SK-N-SH (cell line): Measurements from ENCODE around the gene XRCC5. TPM values are rescaled to one million over a fixed set of nuclear protein-coding genes. Genes with fewer than 3 reads are reported as not detected.

Experiments used
- CTCF ChIA-PET: fragments of 300-600, 350-600 bp; formaldehyde crosslinking; extraction: SDS; loops from one replicate; lab custom pipeline; 2021; lab: Yijun Ruan, JAX
- POLR2A ChIA-PET: fragments of 350-600 bp; sonication (Branson Sonifier 250); formaldehyde crosslinking; extraction: SDS; loops from one replicate; lab custom pipeline; 2020; ENCODE audit warnings: antibody characterized with exemption, inconsistent platforms; lab: Yijun Ruan, JAX
- DNase-seq: peaks from one replicate; pipeline ENCODE4 v3.0.0; 2012
- H2AFZ ChIP-seq: fragments of 200-600 bp; sonication (generic); 2 replicates; pipeline ENCODE4 v1.8.1; 2016; ENCODE audit warnings: antibody characterized with exemption, mild to moderate bottlenecking, low read depth
- H3F3A ChIP-seq: fragments of 200-600 bp; sonication (generic); replicated peaks from 2 replicates; pipeline ENCODE3; 2016; ENCODE audit warnings: antibody characterized with exemption, mild to moderate bottlenecking; ENCODE audit not compliant: insufficient read depth
- H3K27ac ChIP-seq, 2 experiments: fragments of 200-500 bp in 1 of 2; fragments of 200-600 bp in 1 of 2; sonication (Bioruptor generic) in 1 of 2; sonication (generic), shearing (Covaris generic) in 1 of 2; 2 replicates each; pipeline versions ENCODE4 v1.5.1 to v1.6.1; 2014 to 2016; ENCODE audit warnings: low read depth in 2 of 2, inconsistent platforms in 1 of 2, low read length in 1 of 2, mild to moderate bottlenecking in 1 of 2, mixed read lengths in 1 of 2
- H3K27me3 ChIP-seq: fragments of 200-600 bp; sonication (generic), shearing (Covaris generic); 2 replicates; pipeline ENCODE4 v1.6.1; 2016; ENCODE audit warnings: mixed run types; ENCODE audit not compliant: insufficient read depth
- H3K36me3 ChIP-seq, 2 experiments: fragments of 200-500 bp in 1 of 2; fragments of 200-600 bp in 1 of 2; sonication (Bioruptor generic) in 1 of 2; sonication (generic) in 1 of 2; replicated peaks in 1 of 2; 2 replicates each; pipeline versions ENCODE3 to v1.5.1; 2014 to 2016; ENCODE audit warnings: low read length in 1 of 2, mild to moderate bottlenecking in 1 of 2; ENCODE audit not compliant: insufficient read depth in 2 of 2, control insufficient read depth in 1 of 2
- H3K4me1 ChIP-seq, 2 experiments: fragments of 200-500 bp in 1 of 2; fragments of 200-600 bp in 1 of 2; sonication (Bioruptor generic) in 1 of 2; sonication (generic), shearing (Covaris generic) in 1 of 2; 2 replicates each; pipeline versions ENCODE4 v1.5.1 to v1.6.1; 2014 to 2016; ENCODE audit warnings: low read depth in 1 of 2, low read length in 1 of 2, mixed run types in 1 of 2; ENCODE audit not compliant: insufficient read depth in 2 of 2, control insufficient read depth in 1 of 2
- H3K4me2 ChIP-seq: fragments of 200-600 bp; sonication (generic), shearing (Covaris generic); 2 replicates; pipeline ENCODE4 v1.6.1; 2017; ENCODE audit warnings: mixed run types
- H3K4me3 ChIP-seq, 2 experiments: fragments of 200-500 bp in 1 of 2; fragments of 200-600 bp in 1 of 2; sonication (Bioruptor generic) in 1 of 2; sonication (generic), shearing (Covaris generic) in 1 of 2; 2 replicates each; pipeline versions ENCODE4 v1.5.1 to v1.8.1; 2014 to 2016; ENCODE audit warnings: low read depth in 2 of 2, inconsistent platforms in 1 of 2, low read length in 1 of 2, mild to moderate bottlenecking in 1 of 2, mixed read lengths in 1 of 2, moderate library complexity in 1 of 2
- H3K79me2 ChIP-seq: fragments of 200-600 bp; sonication (generic); 2 replicates; pipeline ENCODE4 v1.8.1; 2017; ENCODE audit warnings: mild to moderate bottlenecking; ENCODE audit not compliant: insufficient read depth
- H3K9ac ChIP-seq: fragments of 200-600 bp; sonication (generic); 2 replicates; pipeline ENCODE4 v1.6.1; 2017; ENCODE audit warnings: mixed run types
- H3K9me2 ChIP-seq: fragments of 200-600 bp; sonication (generic); 2 replicates; pipeline ENCODE4 v1.6.1; 2017; ENCODE audit warnings: mixed run types
- H3K9me3 ChIP-seq: fragments of 200-600 bp; sonication (generic); 2 replicates; pipeline ENCODE4 v1.6.1; 2017; ENCODE audit warnings: mixed run types, mild to moderate bottlenecking, moderate library complexity
- H4K20me1 ChIP-seq: fragments of 200-600 bp; sonication (generic); 2 replicates; pipeline ENCODE4 v1.6.1; 2017; ENCODE audit warnings: mild to moderate bottlenecking, mixed run types; ENCODE audit not compliant: insufficient read depth
- CHD2 ChIP-seq: fragments of 150-350 bp; IDR thresholded peaks from 2 replicates; pipeline ENCODE4 v1.6.1; 2018; ENCODE audit warnings: low read length; ENCODE audit not compliant: partially characterized antibody
- EP300 ChIP-seq, 2 experiments: IDR thresholded peaks; 2 replicates each; pipeline versions ENCODE4 v1.4.0 to v1.6.1; 2012; ENCODE audit warnings: borderline replicate concordance in 1 of 2, low read depth in 1 of 2, low read length in 1 of 2
- EZH2phosphoT487 ChIP-seq: fragments of 200-600 bp; sonication (generic); IDR thresholded peaks from 2 replicates; pipeline ENCODE4 v1.6.1; 2017; ENCODE audit warnings: low read depth, mixed run types, mild to moderate bottlenecking, antibody characterized with exemption, moderate library complexity, borderline replicate concordance
- FOSL2 ChIP-seq: IDR thresholded peaks from 2 replicates; pipeline ENCODE4 v1.4.0; 2012; ENCODE audit warnings: low read depth, mild to moderate bottlenecking, moderate library complexity, borderline replicate concordance
- FOXM1 ChIP-seq: IDR thresholded peaks from 2 replicates; pipeline ENCODE4 v1.4.0; 2012; ENCODE audit warnings: low read depth, mild to moderate bottlenecking
- GABPA ChIP-seq: IDR thresholded peaks from 2 replicates; pipeline ENCODE4 v1.4.0; 2012; ENCODE audit warnings: low read depth, mild to moderate bottlenecking
- JUND ChIP-seq: IDR thresholded peaks from 2 replicates; pipeline ENCODE4 v1.4.0; 2012
- MEF2A ChIP-seq: IDR thresholded peaks from 2 replicates; pipeline ENCODE4 v1.4.0; 2012; ENCODE audit warnings: low read depth, borderline replicate concordance
- MXI1 ChIP-seq: IDR thresholded peaks from 2 replicates; pipeline ENCODE4 v1.6.1; 2012; ENCODE audit warnings: mild to moderate bottlenecking, low read depth, low read length, improper control_type of control experiment
- NFIC ChIP-seq: IDR thresholded peaks from 2 replicates; pipeline ENCODE4 v1.4.0; 2012; ENCODE audit warnings: borderline replicate concordance
- NRF1 ChIP-seq: IDR thresholded peaks from 2 replicates; pipeline ENCODE4 v1.6.1; 2012; ENCODE audit warnings: low read depth, mild to moderate bottlenecking, low read length
- RAD21 ChIP-seq: IDR thresholded peaks from 2 replicates; pipeline ENCODE4 v1.6.1; 2012; ENCODE audit warnings: mild to moderate bottlenecking, low read length
- RCOR1 ChIP-seq: fragments of 150-350 bp; IDR thresholded peaks from 2 replicates; pipeline ENCODE4 v1.6.1; 2017; ENCODE audit warnings: antibody characterized with exemption, low read length
- SMC3 ChIP-seq: IDR thresholded peaks from 2 replicates; pipeline ENCODE4 v1.6.1; 2012; ENCODE audit warnings: low read depth, low read length, improper control_type of control experiment
- TAF1 ChIP-seq: IDR thresholded peaks from 2 replicates; pipeline ENCODE4 v1.6.1; 2012; ENCODE audit warnings: low read depth, mild to moderate bottlenecking, low read length, moderate library complexity, borderline replicate concordance
- TEAD4 ChIP-seq: IDR thresholded peaks from 2 replicates; pipeline ENCODE4 v1.4.0; 2012; ENCODE audit warnings: mild to moderate bottlenecking, borderline replicate concordance; ENCODE audit not compliant: insufficient read depth
- YY1 ChIP-seq: IDR thresholded peaks from 2 replicates; pipeline ENCODE4 v1.4.0; 2012; ENCODE audit warnings: low read depth, mild to moderate bottlenecking
- WGBS: methylation state at CpG from one replicate; pipeline ENCODE4 v1.1.6; 2017; ENCODE audit warnings: low lambda C conversion rate; 5-methylcytosine and 5-hydroxymethylcytosine counted together
- polyA plus RNA-seq, 3 experiments: library from polyadenylated mRNA; depleted of rRNA; stranded (reverse); fragments of >200 nt; gene quantifications; 2 replicates each; pipeline ENCODE4 v1.2.3, GENCODE V29; 2012
- TF ChIP-seq, protein P1 (sequence below): fragments of 150-350 bp; IDR thresholded peaks from 2 replicates; pipeline ENCODE4 v1.6.1; 2017; ENCODE audit warnings: antibody characterized with exemption, low read length, low read depth, borderline replicate concordance
- TF ChIP-seq, protein P2 (sequence below): fragments of 150-350 bp; IDR thresholded peaks from 2 replicates; pipeline ENCODE4 v1.6.1; 2016; ENCODE audit warnings: mild to moderate bottlenecking, low read depth, low read length
- TF ChIP-seq, protein P3 (sequence below): IDR thresholded peaks from 2 replicates; pipeline ENCODE4 v1.4.0; 2012; ENCODE audit warnings: low read depth, borderline replicate concordance
- TF ChIP-seq, protein P4 (sequence below): fragments of 200-600 bp; sonication (generic); IDR thresholded peaks from 2 replicates; pipeline ENCODE4 v1.6.1; 2017; ENCODE audit warnings: antibody characterized with exemption, mild to moderate bottlenecking, moderate library complexity
- TF ChIP-seq, protein P5 (sequence below): IDR thresholded peaks from 2 replicates; pipeline ENCODE4; 2012

XRCC5 gene
- polyA plus RNA-seq, 1 of the 3 experiments (the other 2 are of a cell fraction) = 125 TPM

DNA sequence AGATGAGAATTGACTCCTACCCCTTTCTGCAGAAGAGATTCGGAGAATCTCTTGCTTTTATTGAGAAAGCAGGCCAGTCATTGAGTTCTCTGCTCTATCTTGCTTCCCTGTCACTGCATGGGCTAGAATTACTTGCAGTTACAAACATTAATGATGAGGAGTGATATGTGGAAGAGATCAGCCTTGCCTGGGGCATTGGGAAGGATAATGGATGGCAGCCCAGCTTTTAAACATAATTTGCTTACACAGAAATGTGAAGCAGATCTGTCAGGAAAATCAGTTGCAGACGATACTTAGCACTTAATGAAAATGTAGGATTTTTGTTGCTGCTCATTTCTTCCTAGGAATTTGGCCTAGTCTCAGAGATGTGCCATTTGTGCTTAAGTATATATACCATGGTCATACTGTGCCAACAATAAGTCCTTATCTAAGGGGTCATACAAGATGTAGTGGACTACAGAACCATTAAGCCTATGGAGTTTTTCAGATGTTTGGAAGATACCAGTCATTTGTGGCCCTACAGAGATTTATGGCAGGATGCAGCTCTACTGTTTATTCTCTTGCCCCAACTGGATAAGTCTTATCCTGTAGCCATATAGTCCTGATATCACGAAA is 92.7 kb downstream of the XRCC5 start (continued):
- peak; percentile 95 for TF ChIP-seq RCOR1
- TF ChIP-seq TAF1 = no peak
- no peak for TF ChIP-seq GABPA
- TF ChIP-seq, protein P1, sequence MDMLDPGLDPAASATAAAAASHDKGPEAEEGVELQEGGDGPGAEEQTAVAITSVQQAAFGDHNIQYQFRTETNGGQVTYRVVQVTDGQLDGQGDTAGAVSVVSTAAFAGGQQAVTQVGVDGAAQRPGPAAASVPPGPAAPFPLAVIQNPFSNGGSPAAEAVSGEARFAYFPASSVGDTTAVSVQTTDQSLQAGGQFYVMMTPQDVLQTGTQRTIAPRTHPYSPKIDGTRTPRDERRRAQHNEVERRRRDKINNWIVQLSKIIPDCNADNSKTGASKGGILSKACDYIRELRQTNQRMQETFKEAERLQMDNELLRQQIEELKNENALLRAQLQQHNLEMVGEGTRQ = no peak
- no peak for TF ChIP-seq FOXM1
- TF ChIP-seq JUND = no peak
- TF ChIP-seq FOSL2 = no peak
- no peak for TF ChIP-seq NRF1
- TF ChIP-seq, protein P2, sequence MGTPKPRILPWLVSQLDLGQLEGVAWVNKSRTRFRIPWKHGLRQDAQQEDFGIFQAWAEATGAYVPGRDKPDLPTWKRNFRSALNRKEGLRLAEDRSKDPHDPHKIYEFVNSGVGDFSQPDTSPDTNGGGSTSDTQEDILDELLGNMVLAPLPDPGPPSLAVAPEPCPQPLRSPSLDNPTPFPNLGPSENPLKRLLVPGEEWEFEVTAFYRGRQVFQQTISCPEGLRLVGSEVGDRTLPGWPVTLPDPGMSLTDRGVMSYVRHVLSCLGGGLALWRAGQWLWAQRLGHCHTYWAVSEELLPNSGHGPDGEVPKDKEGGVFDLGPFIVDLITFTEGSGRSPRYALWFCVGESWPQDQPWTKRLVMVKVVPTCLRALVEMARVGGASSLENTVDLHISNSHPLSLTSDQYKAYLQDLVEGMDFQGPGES = no peak
- TF ChIP-seq, all 33 proteins: peak for 9

DNA sequence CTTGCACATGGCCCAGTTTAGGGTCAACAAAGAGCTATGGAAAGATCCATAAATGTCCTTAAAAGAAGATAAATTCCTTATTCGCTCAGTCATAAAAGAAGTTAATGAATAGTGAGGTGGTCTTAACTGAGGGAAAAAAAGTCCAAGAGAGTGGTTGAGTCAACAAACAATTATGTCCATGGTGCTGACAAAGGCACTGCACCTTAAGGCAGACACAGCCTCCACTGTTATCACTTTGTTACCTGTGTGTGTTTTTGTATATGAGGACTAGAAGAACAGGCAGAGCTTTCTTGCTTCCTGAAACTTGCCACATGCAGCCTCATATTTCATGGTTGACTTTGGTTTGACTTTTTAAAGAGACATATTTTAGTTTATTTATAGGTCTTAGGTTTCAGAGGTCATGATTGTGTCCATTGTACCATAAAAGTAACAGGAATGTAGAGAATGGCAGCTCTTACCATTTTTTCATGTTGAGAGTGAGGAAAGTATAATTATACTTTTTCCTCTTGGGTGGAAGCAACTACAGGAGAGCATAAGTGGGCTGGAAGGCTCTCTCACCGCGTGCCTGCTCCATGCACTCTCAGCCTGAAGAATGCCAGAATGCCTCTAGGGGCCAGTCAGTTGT is 93.6 kb downstream of the XRCC5 start:
- Histone ChIP-seq H3F3A (peaks cover 5% of the 10 kb centered on the region), H3K9me3 (no peaks in the 10 kb centered on the region), H3K27ac (peak overlapping the region in 1 of 2 experiments; percentile 98; a peak in 2 of 4 replicates), H3K36me3 (peaks cover 96 to 97% of the 10 kb centered on the region in 2 experiments), H3K9ac (no peak overlapping the region), H4K20me1 (no peaks in the 10 kb centered on the region), H3K4me1 (peaks cover 0 to 38% of the 10 kb centered on the region in 2 experiments; a peak in 2 of 4 replicates), H2AFZ (no peak overlapping the region), H3K4me3 (no peak overlapping the region), H3K79me2 (peaks cover 32% of the 10 kb centered on the region), H3K9me2 (no peaks in the 10 kb centered on the region), H3K4me2 (no peak overlapping the region), H3K27me3 (no peaks in the 10 kb centered on the region)
- DNase-seq = no peak
- CTCF ChIA-PET = interaction anchor here (0.6 to 3.8 kb wide), 5 partner anchors 14 to 201 kb away, joined by 3 to 15 read pairs (median 3); partner anchors contain the start of gene MARCHF4
- TF ChIP-seq NFIC (no peak), YY1 (no peak), GABPA (no peak), MEF2A (no peak), MXI1 (no peak), TEAD4 (no peak), EP300 (IDR thresholded peaks at IDR 0.05; ENCODE audit: borderline replicate concordance in 1 of 2, low read depth in 1 of 2, low read length in 1 of 2) (no peak), CHD2 (no peak), SMC3 (no peak), JUND (no peak), RAD21 (no peak), EZH2phosphoT487 (no peak)
- TF ChIP-seq, protein P3, sequence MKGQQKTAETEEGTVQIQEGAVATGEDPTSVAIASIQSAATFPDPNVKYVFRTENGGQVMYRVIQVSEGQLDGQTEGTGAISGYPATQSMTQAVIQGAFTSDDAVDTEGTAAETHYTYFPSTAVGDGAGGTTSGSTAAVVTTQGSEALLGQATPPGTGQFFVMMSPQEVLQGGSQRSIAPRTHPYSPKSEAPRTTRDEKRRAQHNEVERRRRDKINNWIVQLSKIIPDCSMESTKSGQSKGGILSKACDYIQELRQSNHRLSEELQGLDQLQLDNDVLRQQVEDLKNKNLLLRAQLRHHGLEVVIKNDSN = no peak
- TF ChIP-seq, protein P4, sequence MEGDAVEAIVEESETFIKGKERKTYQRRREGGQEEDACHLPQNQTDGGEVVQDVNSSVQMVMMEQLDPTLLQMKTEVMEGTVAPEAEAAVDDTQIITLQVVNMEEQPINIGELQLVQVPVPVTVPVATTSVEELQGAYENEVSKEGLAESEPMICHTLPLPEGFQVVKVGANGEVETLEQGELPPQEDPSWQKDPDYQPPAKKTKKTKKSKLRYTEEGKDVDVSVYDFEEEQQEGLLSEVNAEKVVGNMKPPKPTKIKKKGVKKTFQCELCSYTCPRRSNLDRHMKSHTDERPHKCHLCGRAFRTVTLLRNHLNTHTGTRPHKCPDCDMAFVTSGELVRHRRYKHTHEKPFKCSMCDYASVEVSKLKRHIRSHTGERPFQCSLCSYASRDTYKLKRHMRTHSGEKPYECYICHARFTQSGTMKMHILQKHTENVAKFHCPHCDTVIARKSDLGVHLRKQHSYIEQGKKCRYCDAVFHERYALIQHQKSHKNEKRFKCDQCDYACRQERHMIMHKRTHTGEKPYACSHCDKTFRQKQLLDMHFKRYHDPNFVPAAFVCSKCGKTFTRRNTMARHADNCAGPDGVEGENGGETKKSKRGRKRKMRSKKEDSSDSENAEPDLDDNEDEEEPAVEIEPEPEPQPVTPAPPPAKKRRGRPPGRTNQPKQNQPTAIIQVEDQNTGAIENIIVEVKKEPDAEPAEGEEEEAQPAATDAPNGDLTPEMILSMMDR = no peak
- TF ChIP-seq, protein P5, sequence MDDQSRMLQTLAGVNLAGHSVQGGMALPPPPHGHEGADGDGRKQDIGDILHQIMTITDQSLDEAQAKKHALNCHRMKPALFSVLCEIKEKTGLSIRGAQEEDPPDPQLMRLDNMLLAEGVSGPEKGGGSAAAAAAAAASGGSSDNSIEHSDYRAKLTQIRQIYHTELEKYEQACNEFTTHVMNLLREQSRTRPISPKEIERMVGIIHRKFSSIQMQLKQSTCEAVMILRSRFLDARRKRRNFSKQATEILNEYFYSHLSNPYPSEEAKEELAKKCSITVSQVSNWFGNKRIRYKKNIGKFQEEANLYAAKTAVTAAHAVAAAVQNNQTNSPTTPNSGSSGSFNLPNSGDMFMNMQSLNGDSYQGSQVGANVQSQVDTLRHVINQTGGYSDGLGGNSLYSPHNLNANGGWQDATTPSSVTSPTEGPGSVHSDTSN = no peak
- POLR2A ChIA-PET = no interaction called here
- WGBS = 94% methylated on average over 3 of the region's 3 CpGs
